GM19099 (cell line): ENCODE results near the gene XPO1.
A peak's percentile ranks its signal among the peaks of the same experiment; 100 is the strongest.

Experiments used
- POLR2A ChIP-seq: IDR thresholded peaks from 3 replicates; pipeline ENCODE4 v1.6.1; 2011; ENCODE audit warnings: low read depth; ENCODE audit not compliant: insufficient read length; ENCODE audit errors: extremely low read depth

The XPO1 gene

GRCh38 chr2:61538200-61538919 is at the start of gene XPO1:
Gene XPO1 (minus strand): TSS chr2:61538356. CDS start chr2:61533897, 4,459 bp downstream.
- TF ChIP-seq POLR2A, result peak; percentile 98

GRCh38 chr2:61585383-61585782 is 47.2 kb upstream of the XPO1 start:
- TF ChIP-seq POLR2A, result no peak

GRCh38 chr2:61582165-61582564 is 44.0 kb upstream of the XPO1 start:
- no peak for TF ChIP-seq POLR2A

GRCh38 chr2:61581716-61582115 is 43.6 kb upstream of the XPO1 start:
- no peak for TF ChIP-seq POLR2A

GRCh38 chr2:61575447-61575859 is 37.3 kb upstream of the XPO1 start:
- no peak for TF ChIP-seq POLR2A

GRCh38 chr2:61566566-61566965 is 28.4 kb upstream of the XPO1 start:
- no peak for TF ChIP-seq POLR2A

GRCh38 chr2:61562615-61563014 is 24.5 kb upstream of the XPO1 start:
- TF ChIP-seq POLR2A, result no peak

- no peak for TF ChIP-seq POLR2A
Observed at GRCh38 chr2:61558160-61558559, 20.0 kb upstream of the XPO1 start.

- no peak for TF ChIP-seq POLR2A
Observed at GRCh38 chr2:61557381-61557780, 19.2 kb upstream of the XPO1 start.

- no peak for TF ChIP-seq POLR2A
Observed at GRCh38 chr2:61554604-61555003, 16.4 kb upstream of the XPO1 start.

- TF ChIP-seq POLR2A, result no peak
Observed at GRCh38 chr2:61550375-61551209, 12.4 kb upstream of the XPO1 start.

- TF ChIP-seq POLR2A, result no peak
Observed at GRCh38 chr2:61549546-61549945, 11.4 kb upstream of the XPO1 start.

- no peak for TF ChIP-seq POLR2A
Observed at GRCh38 chr2:61543062-61543461, 4.9 kb upstream of the XPO1 start.

GRCh38 chr2:61538920-61539520 is 864 bp upstream of the XPO1 start:
- TF ChIP-seq POLR2A, result no peak

GRCh38 chr2:61537950-61538199 is 281 bp downstream of the XPO1 start:
- no peak for TF ChIP-seq POLR2A
